Keratinocyte (primary cell): ENCODE data around the gene HMGB1.

Experiments used
- EZH2 ChIP-seq: IDR thresholded peaks from one replicate; pipeline ENCODE4 v1.6.1; 2012; ENCODE audit warnings: inconsistent platforms, mild to moderate bottlenecking, low read length, moderate library complexity
- TF ChIP-seq, protein P1 (sequence below), 3 experiments: IDR thresholded peaks in 1 of 3; conservative IDR thresholded peaks in 1 of 3; optimal IDR thresholded peaks in 1 of 3; 2 replicates in 2 of 3; 3 replicates in 1 of 3; pipeline versions ENCODE3 to v1.5.1; 2011; ENCODE audit warnings: low read length in 3 of 3, mild to moderate bottlenecking in 3 of 3, moderate library complexity in 2 of 3, control low read depth in 1 of 3, inconsistent platforms in 1 of 3; ENCODE audit not compliant: insufficient read depth in 2 of 3; ENCODE audit errors: extremely low read depth in 1 of 3

- no peak for TF ChIP-seq EZH2
- TF ChIP-seq, protein P1, sequence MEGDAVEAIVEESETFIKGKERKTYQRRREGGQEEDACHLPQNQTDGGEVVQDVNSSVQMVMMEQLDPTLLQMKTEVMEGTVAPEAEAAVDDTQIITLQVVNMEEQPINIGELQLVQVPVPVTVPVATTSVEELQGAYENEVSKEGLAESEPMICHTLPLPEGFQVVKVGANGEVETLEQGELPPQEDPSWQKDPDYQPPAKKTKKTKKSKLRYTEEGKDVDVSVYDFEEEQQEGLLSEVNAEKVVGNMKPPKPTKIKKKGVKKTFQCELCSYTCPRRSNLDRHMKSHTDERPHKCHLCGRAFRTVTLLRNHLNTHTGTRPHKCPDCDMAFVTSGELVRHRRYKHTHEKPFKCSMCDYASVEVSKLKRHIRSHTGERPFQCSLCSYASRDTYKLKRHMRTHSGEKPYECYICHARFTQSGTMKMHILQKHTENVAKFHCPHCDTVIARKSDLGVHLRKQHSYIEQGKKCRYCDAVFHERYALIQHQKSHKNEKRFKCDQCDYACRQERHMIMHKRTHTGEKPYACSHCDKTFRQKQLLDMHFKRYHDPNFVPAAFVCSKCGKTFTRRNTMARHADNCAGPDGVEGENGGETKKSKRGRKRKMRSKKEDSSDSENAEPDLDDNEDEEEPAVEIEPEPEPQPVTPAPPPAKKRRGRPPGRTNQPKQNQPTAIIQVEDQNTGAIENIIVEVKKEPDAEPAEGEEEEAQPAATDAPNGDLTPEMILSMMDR (optimal IDR thresholded peaks at IDR 0.05 in 1 of 3, IDR thresholded peaks at IDR 0.05 in 1 of 3, conservative IDR thresholded peaks at IDR 0.05 in 1 of 3; ENCODE audit: extremely low read depth in 1 of 3, insufficient read depth in 2 of 3, low read length in 3 of 3) = no peak
These were observed 28.6 kb downstream of the HMGB1 start for GRCh38 chr13:30437177-30437576.
